SU-DHL-6 (cell line): ENCODE measurements around the gene IFNL4.

ENCODE experiments used
- EZH2phosphoT487 ChIP-seq: fragments of 200-600 bp; sonication (generic), shearing (Covaris generic); conservative IDR thresholded peaks from 2 replicates; pipeline ENCODE4 v1.6.1; 2018; ENCODE audit warnings: mild to moderate bottlenecking, antibody characterized with exemption, low read length, moderate library complexity, mixed read lengths
- TF ChIP-seq, protein P1 (sequence below): fragments of 200-600 bp; sonication (generic); IDR thresholded peaks from one replicate; pipeline ENCODE4 v1.5.1; 2017; ENCODE audit warnings: antibody characterized with exemption, mild to moderate bottlenecking, low read length, moderate library complexity; ENCODE audit not compliant: insufficient read depth, poor library complexity, severe bottlenecking

- TF ChIP-seq, protein P1, sequence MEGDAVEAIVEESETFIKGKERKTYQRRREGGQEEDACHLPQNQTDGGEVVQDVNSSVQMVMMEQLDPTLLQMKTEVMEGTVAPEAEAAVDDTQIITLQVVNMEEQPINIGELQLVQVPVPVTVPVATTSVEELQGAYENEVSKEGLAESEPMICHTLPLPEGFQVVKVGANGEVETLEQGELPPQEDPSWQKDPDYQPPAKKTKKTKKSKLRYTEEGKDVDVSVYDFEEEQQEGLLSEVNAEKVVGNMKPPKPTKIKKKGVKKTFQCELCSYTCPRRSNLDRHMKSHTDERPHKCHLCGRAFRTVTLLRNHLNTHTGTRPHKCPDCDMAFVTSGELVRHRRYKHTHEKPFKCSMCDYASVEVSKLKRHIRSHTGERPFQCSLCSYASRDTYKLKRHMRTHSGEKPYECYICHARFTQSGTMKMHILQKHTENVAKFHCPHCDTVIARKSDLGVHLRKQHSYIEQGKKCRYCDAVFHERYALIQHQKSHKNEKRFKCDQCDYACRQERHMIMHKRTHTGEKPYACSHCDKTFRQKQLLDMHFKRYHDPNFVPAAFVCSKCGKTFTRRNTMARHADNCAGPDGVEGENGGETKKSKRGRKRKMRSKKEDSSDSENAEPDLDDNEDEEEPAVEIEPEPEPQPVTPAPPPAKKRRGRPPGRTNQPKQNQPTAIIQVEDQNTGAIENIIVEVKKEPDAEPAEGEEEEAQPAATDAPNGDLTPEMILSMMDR: no peak
- no peak for TF ChIP-seq EZH2phosphoT487
Measured at GRCh38 chr19:39248806-39249205, at the start of gene IFNL4.
